ENCODE measurements around the gene RAMP3. TPM values are rescaled to one million over a fixed set of nuclear protein-coding genes. Genes with fewer than 3 reads are reported as not detected.

Gene RAMP3
- polyA plus RNA-seq, 1 donor, result 5.1 TPM

GRCh38 chr7:45220846-45221618 lies 63.4 kb downstream of the RAMP3 start:
- Histone ChIP-seq H3K4me1 (ENCODE audit: control insufficient read depth, insufficient read depth, low read length) (no peaks in the 10 kb centered on the region), H3K36me3 (ENCODE audit: control insufficient read depth, insufficient read depth, low read length) (no peaks in the 10 kb centered on the region), H3K27me3 (ENCODE audit: control insufficient read depth, insufficient read depth, low read length) (peaks cover 6% of the 10 kb centered on the region), H3K27ac (ENCODE audit: low read length) (no peak overlapping the region), H3K4me3 (ENCODE audit: low read length) (no peak overlapping the region), H3K9me3 (ENCODE audit: control insufficient read depth, low read depth, low read length) (no peaks in the 10 kb centered on the region)
- WGBS (ENCODE audit: insufficient coverage, low lambda C conversion rate), result 45% methylated on average over 2 of the region's 11 CpGs
- DNase-seq, result no peak

GRCh38 chr7:45221896-45222604 lies 64.5 kb downstream of the RAMP3 start:
- H3K4me3 ChIP-seq (ENCODE audit: low read length), result no peak overlapping the region
- H3K9me3 ChIP-seq (ENCODE audit: control insufficient read depth, low read depth, low read length), result no peaks in the 10 kb centered on the region
- H3K4me1 ChIP-seq (ENCODE audit: control insufficient read depth, insufficient read depth, low read length), result no peaks in the 10 kb centered on the region
- WGBS (ENCODE audit: insufficient coverage, low lambda C conversion rate), result no CpG with 5 or more reads among the region's 7 CpGs
- no peaks in the 10 kb centered on the region for H3K36me3 ChIP-seq (ENCODE audit: control insufficient read depth, insufficient read depth, low read length)
- no peak overlapping the region for H3K27ac ChIP-seq (ENCODE audit: low read length)
- no peaks in the 10 kb centered on the region for H3K27me3 ChIP-seq (ENCODE audit: control insufficient read depth, insufficient read depth, low read length)
- DNase-seq, result no peak

GRCh38 chr7:45223078-45223477 lies 65.5 kb downstream of the RAMP3 start:
- no peaks in the 10 kb centered on the region for H3K4me1 ChIP-seq (ENCODE audit: control insufficient read depth, insufficient read depth, low read length)
- no peaks in the 10 kb centered on the region for H3K36me3 ChIP-seq (ENCODE audit: control insufficient read depth, insufficient read depth, low read length)
- no peaks in the 10 kb centered on the region for H3K27me3 ChIP-seq (ENCODE audit: control insufficient read depth, insufficient read depth, low read length)
- no peak overlapping the region for H3K27ac ChIP-seq (ENCODE audit: low read length)
- no peak for DNase-seq
- no peaks in the 10 kb centered on the region for H3K9me3 ChIP-seq (ENCODE audit: control insufficient read depth, low read depth, low read length)
- no peak overlapping the region for H3K4me3 ChIP-seq (ENCODE audit: low read length)

- DNase-seq, result no peak
- Histone ChIP-seq H3K36me3 (ENCODE audit: control insufficient read depth, insufficient read depth, low read length) (no peaks in the 10 kb centered on the region), H3K27ac (ENCODE audit: low read length) (no peak overlapping the region), H3K4me1 (ENCODE audit: control insufficient read depth, insufficient read depth, low read length) (no peaks in the 10 kb centered on the region), H3K27me3 (ENCODE audit: control insufficient read depth, insufficient read depth, low read length) (no peaks in the 10 kb centered on the region), H3K4me3 (ENCODE audit: low read length) (no peak overlapping the region), H3K9me3 (ENCODE audit: control insufficient read depth, low read depth, low read length) (no peaks in the 10 kb centered on the region)
- no CpG with 5 or more reads among the region's 13 CpGs for WGBS (ENCODE audit: insufficient coverage, low lambda C conversion rate)
These were observed 66.4 kb downstream of the RAMP3 start for GRCh38 chr7:45223728-45224630.

- DNase-seq, result peak in 1 of 2 donors; percentile 10
- no CpG with 5 or more reads among the region's 3 CpGs for whole genome bisulfite sequencing (ENCODE audit: insufficient coverage, low lambda C conversion rate)
- no peaks in the 10 kb centered on the region for H3K9me3 ChIP-seq (ENCODE audit: control insufficient read depth, low read depth, low read length)
- H3K4me3 ChIP-seq (ENCODE audit: low read length), result no peak overlapping the region
- no peaks in the 10 kb centered on the region for H3K36me3 ChIP-seq (ENCODE audit: control insufficient read depth, insufficient read depth, low read length)
- H3K27me3 ChIP-seq (ENCODE audit: control insufficient read depth, insufficient read depth, low read length), result no peaks in the 10 kb centered on the region
- H3K4me1 ChIP-seq (ENCODE audit: control insufficient read depth, insufficient read depth, low read length), result no peaks in the 10 kb centered on the region
- H3K27ac ChIP-seq (ENCODE audit: low read length), result no peak overlapping the region
These were observed 67.2 kb downstream of the RAMP3 start for GRCh38 chr7:45224832-45225231.

GRCh38 chr7:45225311-45225947 lies 67.8 kb downstream of the RAMP3 start:
- no peak for DNase-seq
- no CpG with 5 or more reads among the region's 9 CpGs for WGBS (ENCODE audit: insufficient coverage, low lambda C conversion rate)
- no peaks in the 10 kb centered on the region for H3K27me3 ChIP-seq (ENCODE audit: control insufficient read depth, insufficient read depth, low read length)
- H3K4me1 ChIP-seq (ENCODE audit: control insufficient read depth, insufficient read depth, low read length), result no peaks in the 10 kb centered on the region
- H3K4me3 ChIP-seq (ENCODE audit: low read length), result no peak overlapping the region
- no peaks in the 10 kb centered on the region for H3K9me3 ChIP-seq (ENCODE audit: control insufficient read depth, low read depth, low read length)
- no peak overlapping the region for H3K27ac ChIP-seq (ENCODE audit: low read length)
- H3K36me3 ChIP-seq (ENCODE audit: control insufficient read depth, insufficient read depth, low read length), result no peaks in the 10 kb centered on the region

GRCh38 chr7:45225948-45226335 lies 68.4 kb downstream of the RAMP3 start:
- DNase-seq, result no peak
- no CpG with 5 or more reads among the region's 2 CpGs for WGBS (ENCODE audit: insufficient coverage, low lambda C conversion rate)
- Histone ChIP-seq H3K27me3 (ENCODE audit: control insufficient read depth, insufficient read depth, low read length) (no peaks in the 10 kb centered on the region), H3K36me3 (ENCODE audit: control insufficient read depth, insufficient read depth, low read length) (no peaks in the 10 kb centered on the region), H3K27ac (ENCODE audit: low read length) (no peak overlapping the region), H3K4me1 (ENCODE audit: control insufficient read depth, insufficient read depth, low read length) (no peaks in the 10 kb centered on the region), H3K4me3 (ENCODE audit: low read length) (no peak overlapping the region), H3K9me3 (ENCODE audit: control insufficient read depth, low read depth, low read length) (no peaks in the 10 kb centered on the region)

GRCh38 chr7:45229156-45229920 lies 71.7 kb downstream of the RAMP3 start:
- WGBS (ENCODE audit: insufficient coverage, low lambda C conversion rate), result 20% methylated on average over 1 of the region's 8 CpGs
- Histone ChIP-seq H3K27me3 (ENCODE audit: control insufficient read depth, insufficient read depth, low read length) (no peaks in the 10 kb centered on the region), H3K36me3 (ENCODE audit: control insufficient read depth, insufficient read depth, low read length) (no peaks in the 10 kb centered on the region), H3K27ac (ENCODE audit: low read length) (no peak overlapping the region), H3K4me1 (ENCODE audit: control insufficient read depth, insufficient read depth, low read length) (no peaks in the 10 kb centered on the region), H3K4me3 (ENCODE audit: low read length) (no peak overlapping the region), H3K9me3 (ENCODE audit: control insufficient read depth, low read depth, low read length) (no peaks in the 10 kb centered on the region)
- DNase-seq, result no peak

GRCh38 chr7:45230083-45230482 lies 72.5 kb downstream of the RAMP3 start:
- no peaks in the 10 kb centered on the region for H3K27me3 ChIP-seq (ENCODE audit: control insufficient read depth, insufficient read depth, low read length)
- H3K9me3 ChIP-seq (ENCODE audit: control insufficient read depth, low read depth, low read length), result no peaks in the 10 kb centered on the region
- DNase-seq, result no peak
- H3K4me3 ChIP-seq (ENCODE audit: low read length), result no peak overlapping the region
- WGBS (ENCODE audit: insufficient coverage, low lambda C conversion rate), result 80% methylated on average over 1 of the region's 6 CpGs
- H3K27ac ChIP-seq (ENCODE audit: low read length), result no peak overlapping the region
- no peaks in the 10 kb centered on the region for H3K36me3 ChIP-seq (ENCODE audit: control insufficient read depth, insufficient read depth, low read length)
- H3K4me1 ChIP-seq (ENCODE audit: control insufficient read depth, insufficient read depth, low read length), result no peaks in the 10 kb centered on the region

Measured in large intestine (tissue), 3 donors.